Measurements from ENCODE around the gene RAN. TPM values are rescaled to one million over a fixed set of nuclear protein-coding genes. Genes with fewer than 3 reads are reported as not detected.
"Not testable (repeated sequence)": the region's sequence is repeated elsewhere in the genome, so short reads cannot be mapped to it uniquely, and the experiment has no call there.

The RAN gene
- 923 TPM for polyA plus RNA-seq (2013, experiment 1 of 2; ENCODE audit: insufficient read length)
- 932 TPM for polyA plus RNA-seq (2013, experiment 2 of 2; ENCODE audit: insufficient read length)

DNA sequence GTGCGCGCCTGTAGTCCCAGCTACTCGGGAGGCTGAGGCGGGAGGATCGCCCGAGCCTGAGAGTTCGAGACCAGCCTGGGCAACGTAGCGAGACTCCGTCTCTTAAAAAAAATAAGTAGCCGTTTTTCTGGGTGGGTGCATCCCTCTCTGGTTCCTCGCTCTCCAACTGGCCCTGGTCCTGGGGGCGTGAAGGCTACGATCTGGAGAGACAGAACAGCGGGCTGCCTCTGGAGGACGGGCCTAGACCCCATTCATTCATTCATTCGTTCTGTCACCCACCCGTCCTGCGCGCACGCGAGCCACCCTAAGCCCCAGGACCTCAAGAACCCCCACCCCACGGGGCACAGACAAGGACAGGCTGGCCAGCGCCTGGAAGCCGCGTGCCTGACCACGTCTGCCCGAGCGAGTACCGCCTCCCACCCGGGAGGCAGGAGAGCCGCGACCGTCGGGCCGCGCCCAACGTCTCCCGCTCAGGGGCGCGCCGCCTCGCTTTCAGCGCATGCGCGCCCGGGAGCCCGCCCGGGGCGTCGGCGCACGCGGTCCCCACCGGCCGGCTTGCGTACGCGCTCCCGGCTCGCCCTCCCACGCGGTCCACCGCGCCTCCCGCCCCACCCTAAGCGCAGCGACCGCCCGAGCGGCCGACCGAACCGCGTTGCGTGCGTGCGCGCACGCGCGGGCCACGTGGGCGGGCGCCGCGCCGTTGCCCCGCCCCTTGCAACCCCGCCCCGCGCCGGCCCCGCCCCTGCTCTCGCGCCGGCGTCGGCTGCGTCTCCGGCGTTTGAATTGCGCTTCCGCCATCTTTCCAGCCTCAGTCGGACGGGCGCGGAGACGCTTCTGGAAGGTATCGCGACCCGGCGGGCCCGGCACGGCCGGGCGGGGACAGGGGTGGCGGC is at the start of gene RAN:
TSS of gene RAN (plus strand) at position 781 of the 893 bp plus-strand sequence. CDS start 528 bp downstream, outside the sequence.
- peak; percentile 96 for DNase-seq

DNA sequence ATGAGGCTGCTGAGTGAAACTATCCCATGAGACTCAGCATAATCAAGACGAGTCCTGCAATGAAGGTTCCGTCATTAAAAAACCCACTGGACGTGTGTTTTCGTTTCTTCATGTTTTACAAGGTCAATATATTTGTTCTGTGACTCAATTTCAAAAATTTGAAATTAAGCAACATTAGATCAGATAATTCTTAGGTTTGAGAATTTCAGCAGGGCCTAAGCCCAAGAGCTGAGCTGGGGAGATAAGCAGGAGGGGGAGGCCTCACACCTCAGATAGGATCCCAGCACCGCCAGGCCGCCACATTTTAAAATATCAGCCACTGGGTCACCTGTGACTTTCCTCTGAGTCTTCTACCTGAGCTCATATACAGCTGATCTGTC is 46.1 kb upstream of the RAN start:
- DNase-seq = no peak

DNA sequence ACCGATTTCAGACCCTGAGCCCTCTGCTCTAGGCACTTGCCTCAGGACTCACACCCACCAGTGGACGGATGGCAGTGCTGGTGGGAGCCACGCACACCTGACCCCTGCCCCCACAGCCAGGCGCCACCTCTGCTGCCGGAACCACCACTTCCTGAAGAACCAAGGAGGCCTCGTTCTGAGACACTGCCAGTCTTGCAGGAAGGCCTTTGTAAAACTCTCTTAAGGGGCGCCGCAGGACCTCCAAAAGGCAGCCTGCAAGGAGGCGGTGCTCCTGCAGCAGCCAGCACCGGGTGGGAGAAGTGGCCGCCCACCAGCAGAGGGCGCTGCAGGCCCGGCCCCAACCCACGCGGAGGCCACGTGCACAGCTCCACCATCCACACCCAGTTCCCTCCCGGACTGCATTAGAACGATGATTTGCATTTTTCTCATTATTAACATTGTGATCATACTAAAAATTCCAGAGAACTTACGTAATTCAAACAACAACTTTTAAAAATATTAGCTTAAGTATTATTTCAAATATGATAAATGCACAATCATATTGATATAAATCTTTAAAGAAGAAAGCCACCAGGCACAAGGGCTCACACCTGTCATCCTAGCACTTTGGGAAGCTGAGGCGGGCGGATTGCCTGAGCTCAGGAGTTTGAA is 45.6 kb upstream of the RAN start:
- peak; percentile 71 for DNase-seq

DNA sequence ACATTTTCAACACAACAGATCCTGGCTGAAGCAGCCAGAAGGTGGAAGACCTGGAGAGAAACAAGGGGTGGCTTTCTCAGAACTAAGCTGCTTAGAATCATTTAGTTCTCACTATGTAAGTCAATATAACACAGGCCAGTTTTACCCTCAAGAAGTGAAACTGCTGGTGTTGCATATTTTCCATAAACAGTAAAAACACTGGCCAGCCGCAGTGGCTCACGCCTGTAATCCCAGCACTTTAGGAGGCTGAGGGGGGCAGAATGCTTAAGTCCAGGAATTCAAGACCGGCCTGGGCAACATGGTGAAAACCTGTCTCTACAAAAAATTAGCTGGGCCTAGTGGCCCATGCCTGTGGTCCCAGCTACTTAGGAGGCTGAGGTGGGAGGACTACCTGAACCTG is 44.4 kb upstream of the RAN start:
- peak; percentile 9 for DNase-seq

DNA sequence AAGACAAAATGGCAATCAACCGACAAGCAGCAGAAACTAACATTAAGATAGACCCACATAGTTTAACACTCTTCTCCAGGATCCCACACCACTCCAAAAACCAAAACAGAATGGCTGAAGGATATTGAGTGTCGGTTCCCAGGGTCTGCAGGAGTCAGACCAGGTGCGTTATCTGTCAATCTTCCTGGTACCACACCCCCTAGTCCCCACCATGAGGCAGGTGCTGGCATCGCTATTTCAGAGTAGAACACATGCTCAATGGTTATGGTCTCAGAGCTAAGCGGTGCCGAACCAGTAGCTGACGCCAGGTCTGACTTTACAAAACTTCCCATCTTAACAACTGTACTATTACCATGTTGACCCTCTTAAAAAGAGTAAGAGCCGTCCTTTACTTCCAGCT is 43.0 kb upstream of the RAN start:
- DNase-seq = no peak

DNA sequence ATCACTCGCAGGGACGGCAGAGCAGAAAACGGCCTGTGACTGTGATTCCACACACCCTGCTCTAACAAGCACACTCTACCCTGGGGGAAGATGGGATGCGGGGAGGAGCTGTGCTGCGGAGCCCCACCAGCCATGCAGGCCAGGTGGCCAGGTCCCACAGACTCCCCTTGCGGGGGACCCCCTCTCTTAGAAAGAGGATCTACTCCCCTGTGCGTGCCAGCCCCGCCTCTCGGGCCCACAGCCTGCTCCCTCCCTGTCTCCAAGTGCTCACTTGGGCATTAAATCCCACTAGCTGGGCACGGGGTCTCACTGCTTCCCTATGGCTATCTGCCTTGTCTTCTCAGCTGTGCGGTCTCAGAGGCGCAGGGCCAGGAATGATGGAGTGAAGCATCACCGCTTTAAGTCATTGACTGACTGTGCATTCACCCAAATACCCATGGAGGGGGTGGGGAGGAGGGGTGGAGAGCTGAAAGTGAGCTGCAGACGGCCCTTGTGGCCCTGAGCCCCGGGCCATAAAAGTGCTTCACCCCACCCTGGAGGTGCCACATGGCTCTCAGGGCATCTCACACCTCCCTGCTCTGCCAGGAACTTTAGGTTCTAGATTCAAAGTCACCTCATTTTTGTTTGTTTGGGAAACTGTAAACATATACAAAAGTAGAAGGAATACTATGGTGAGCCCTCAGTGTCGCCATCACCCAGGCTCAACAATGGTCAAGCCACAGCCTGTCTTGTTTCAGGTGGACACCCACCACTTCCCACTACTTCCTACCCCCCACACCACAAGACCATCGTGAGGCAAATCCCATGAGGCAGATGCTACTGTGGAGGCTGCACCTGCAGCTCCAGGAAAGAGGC is 42.2 kb upstream of the RAN start:
- no peak for DNase-seq

DNA sequence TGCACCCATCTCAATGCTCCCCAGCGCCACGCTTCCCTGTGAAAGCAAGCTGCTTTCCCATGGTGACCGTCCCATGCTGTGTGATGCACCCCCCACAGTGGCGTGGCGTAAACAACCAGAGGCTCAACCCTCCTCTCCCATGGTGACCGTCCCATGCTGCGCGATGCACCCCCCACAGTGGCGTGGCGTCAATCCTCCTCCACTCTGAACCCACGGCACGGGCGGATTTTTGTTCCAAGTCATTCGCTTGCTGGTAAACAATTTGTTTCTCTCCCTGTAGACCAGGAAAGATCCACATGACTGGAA is 41.7 kb upstream of the RAN start:
- DNase-seq = no peak

DNA sequence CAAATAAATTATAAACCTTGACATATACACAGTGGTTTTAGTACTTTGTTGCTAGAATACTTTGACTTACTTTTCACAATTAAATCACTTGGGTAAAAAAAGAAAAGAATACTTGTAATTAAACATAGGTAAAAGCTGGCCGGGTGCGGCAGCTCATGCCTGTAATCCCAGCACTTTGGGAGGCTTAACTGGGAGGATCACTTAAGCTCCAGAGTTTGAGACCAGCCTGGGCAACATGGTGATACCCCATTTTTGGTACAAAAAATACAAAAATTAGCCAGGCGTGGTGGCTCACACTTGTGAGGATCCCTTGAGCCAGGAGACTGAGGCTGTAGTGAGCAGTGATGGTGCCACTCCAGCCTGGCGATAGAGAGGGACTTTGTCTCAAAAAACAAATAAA is 40.6 kb upstream of the RAN start:
- DNase-seq = no peak

DNA sequence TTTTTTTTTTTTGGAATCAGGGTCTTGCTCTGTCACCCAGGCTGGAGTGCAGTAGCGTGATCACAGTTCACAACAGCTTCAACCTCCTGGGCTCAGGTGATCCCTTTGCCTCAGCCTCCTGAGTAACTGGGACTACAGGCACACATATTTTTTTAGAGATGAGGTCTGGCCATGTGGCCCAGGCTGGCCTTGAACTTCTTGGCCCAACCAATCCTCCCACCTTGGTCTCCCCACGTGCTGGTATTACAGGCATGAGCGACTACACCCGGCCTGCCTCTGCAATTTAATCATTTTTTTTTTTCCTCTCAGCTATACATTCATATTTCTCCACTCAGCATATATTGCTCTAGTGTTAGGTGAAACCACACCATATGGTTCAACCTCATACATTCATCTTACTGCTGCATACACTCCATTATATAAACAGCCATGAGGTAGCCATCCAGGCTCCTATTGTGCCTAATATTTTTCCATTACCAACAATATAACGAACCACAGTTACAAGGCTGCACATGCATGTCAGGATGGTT is 39.9 kb upstream of the RAN start:
- DNase-seq = no peak

DNA sequence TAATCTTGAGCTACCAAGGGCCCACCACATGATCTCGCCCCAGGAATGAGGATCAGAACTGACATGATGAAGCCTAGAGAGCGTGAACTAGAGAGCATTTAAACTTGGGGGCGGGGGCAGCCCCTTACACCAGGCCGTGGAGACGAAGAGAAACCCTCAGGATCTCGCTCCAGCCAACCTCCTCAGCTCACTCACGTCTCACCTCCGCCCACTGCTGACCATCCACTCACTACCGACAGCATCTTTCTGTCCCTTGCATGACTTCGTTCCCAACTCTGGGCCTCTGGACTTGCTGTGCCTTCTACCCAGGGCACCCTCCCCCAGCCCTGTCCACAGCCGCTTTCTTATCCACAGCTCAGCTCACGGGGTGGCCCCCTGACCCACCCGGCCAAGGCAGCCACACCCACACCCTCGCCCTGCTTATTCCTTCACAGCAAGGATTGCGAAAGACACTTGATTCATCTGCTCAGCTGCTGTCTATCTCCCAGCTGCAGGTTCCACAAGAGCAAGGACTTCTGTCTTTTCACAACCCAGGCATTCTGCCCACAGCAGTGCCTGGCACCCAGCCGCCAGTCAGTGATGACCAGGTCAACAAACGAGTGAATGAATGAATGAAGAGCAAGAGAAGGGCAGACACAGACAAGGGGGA is 39.2 kb upstream of the RAN start:
- DNase-seq = peak; percentile 42

DNA sequence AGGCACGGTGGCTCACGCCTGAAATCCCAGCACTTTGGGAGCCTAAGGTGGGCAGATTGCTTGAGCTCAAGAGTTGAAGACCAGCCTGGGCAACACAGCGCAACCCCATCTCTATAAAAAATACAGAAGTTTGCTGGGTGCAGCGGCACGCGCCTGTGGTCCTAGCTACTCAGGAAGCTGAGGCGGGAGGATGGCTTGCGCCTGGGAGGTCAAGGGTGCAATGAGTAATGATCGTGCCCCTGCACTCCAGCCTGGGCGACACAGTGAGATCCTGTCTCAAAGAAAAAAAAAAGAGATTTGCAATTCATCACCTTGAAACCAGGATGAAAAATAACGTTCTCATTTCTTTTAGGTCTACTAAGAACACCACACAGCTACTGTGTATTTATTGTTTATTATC is 36.9 kb upstream of the RAN start:
- no peak for DNase-seq

DNA sequence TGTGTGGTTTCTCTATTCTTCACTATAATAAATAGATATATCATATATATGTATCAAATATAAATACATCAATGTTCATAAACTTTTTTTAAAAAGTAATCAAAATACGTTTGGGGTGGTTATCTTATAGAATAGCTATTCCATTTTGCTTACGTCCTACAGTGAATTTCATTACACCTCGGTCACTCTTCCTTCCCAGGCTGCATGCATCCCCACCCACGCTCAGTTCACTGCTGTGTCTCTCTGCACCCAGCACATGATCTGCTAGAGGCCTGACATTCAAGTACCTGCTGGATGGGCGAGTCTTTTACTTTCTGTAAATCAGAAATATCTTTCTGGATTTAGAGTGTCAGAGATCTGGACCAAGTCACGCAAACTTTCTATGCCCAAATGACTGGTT is 36.4 kb upstream of the RAN start:
- DNase-seq = no peak

DNA sequence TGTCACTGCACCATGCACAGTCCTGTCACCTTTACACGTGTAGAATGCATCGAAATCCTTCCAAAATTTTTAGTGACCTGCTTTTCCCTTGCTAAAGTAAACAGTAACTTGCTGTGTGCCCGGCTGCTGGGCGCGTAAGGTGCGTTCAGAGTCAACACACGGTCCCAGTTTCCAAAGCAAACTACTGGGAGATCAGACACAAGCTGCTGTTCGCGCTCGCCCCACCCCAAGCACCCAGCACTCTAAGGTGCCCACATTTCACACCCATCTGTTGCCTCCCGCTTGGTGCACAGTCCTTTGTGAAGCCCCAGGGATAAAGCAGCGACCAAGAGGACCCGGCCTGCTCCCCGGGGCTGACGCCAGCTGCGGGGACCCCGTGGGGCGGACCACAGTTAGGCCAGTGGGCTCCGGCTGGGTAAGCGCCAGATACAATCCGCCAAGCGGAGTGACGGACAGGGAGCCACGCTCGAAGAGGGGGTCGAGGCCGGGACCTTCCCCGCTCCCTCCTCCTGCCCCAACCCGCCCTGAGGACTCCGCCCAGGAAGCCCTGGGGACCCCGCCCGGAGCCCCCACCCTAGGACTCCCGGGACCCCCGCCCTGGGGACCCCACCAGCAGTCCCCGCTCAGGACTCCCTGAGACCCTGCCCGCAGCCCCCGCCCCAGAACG is 33.4 kb upstream of the RAN start:
- no peak for DNase-seq

DNA sequence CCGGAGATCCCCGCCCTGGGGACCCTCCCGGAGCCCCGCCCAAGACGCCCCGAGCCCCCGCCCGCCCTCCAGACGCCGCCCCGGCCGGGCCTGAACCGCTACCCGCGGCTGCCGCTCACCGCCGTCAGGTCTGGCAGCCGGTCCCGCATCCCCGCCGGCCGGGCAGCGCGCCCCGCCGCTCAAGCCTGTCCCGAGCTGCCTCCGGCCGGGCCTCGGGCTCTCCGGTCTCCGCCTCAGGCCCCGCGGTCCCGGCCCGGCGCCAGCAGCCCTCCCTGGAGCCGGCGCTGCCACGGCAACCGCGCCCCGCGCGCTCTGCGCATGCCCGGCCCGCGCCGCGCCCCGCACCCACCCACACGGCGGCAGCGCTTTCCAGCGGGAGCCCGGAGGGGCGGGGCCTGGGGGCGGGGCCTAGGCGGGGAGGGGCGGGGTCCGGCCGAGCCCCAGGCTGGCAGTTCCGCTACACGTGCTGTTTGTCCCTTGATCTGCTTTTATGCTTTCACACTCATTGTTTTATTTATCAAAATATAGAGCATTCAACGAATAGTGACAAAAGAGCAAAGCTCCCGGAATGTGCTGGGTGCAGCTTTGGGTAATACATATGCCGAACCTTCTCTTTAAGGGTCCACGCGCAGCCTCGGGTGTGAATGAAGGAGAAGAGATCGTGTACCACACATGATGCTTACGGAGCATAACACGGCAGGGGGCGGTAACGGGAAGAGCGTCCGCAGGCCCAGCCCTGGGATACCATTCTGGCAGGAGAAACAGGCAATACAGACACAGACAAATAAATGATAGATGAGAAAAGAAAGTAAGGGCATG is 32.7 kb upstream of the RAN start, which contains the start of gene STX2:
TSS of gene STX2 (minus strand) at position 300 of the 819 bp plus-strand sequence. CDS start at position 149, 151 bp downstream.
- DNase-seq = peak; percentile 82

DNA sequence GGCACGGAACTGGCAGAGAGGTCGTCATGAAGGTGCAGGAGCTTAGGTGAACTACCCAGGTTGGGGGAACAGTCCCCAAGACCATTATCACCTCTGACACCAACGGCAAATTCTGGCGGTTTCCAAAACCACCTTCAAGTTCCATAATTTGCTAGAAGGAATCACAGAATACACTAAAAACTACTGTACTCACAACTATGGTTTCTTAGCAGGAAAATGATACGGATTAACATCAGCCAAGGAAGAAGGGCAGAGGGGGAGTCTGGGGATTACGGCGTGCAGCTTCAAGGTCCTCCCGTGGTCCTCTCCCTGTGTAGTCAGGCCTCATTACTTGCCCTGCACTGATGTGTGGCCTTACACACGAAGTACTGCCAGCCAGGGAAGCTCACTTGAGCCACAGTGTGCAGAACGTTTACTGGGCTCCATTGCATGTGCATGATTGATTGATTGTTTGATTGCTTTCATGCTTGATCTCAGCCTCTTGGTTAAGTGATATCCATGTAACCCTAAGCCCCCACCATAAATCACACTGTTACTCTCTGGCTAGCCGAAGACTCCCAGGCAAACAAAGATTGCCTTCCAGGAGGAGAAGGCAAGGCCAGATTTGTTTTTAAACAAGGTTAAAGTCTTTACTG is 32.0 kb upstream of the RAN start:
- DNase-seq = no peak

DNA sequence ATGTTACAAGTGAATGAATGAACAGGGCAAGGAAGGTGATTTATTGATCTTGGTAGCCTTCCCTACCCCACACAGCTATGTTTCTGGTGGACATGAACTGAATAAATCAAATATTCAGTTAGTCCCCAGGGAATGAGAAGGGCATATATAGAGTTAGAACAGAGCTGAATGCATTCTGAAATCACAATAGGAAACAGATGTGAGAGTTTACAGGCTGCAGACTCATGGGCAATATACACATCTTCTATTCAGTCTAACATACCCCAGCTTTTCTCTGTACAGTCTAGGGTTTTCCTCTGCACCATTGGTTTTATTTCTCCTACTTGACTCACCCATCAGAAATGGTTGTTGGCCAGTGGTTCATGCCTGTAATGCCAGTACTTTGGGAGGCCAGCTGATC is 25.5 kb upstream of the RAN start:
- DNase-seq = peak; percentile 98

DNA sequence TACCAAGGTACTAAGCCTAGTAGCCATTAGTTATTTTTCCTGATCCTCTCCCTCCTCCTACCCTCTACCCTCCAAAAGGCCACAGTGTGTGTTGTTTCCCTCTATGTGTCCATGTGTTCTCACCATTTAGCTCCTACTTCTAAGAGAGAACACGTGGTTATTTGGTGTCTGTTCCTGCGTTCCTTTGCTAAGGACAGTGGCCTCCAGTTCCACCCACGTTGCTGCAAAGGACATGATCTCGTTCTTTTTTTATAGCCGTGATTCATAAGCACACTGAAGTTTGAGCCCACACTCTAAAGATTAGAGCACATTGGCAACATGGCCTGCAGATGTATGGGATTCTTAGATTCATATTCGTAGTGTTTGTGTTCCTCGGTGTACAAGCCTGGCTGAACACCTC is 24.8 kb upstream of the RAN start:
- DNase-seq = peak; percentile 78

DNA sequence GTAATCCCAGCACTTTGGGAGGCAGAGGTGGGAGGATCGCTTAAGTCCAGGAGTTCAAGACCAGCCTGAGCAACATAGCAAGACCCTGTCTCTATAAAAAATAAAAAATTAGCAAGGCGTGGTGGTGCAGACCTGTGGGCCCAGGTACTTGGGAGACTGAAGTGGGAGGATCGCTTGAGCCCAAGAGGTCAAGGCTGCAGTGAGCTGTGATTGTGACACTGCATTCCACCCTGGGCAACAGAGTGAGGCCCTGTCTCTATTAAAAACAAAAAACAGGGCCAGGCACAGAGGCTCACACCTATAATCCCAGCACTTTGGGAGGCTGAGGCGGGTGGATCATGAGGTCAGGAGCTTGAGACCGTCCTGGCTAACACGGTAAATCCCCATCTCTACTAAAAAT is 23.8 kb upstream of the RAN start:
- not testable (repeated sequence) for DNase-seq

DNA sequence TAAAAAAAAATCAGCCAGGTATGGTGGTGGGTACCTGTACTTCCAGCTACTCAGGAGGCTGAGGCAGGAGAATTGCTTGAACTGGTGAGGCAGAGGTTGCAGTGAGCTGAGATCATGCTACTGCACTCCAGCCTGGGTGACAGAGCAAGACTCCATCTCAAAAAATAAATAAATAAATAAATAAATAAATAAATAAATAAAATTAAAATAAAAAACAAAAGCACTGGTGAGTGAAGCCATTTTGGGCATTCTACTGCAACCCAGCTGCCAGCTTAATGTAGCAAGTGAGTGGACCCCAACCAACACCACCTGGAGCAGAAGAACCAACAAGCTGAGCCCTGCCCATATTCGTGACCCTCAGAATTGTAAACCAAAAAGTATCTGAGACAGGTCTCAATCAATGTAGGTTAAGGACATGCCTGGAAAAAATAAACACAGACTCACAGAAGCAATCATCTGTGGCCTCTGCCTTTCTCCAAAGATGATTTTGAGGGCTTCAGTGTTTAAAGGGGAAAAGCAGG is 23.0 kb upstream of the RAN start:
- DNase-seq = not testable (repeated sequence)
